Ishikawa (cell line): Measurements from ENCODE around the gene COL23A1.

ENCODE experiments used
- CEBPB ChIP-seq: IDR thresholded peaks from 2 replicates; pipeline ENCODE4 v1.6.1; 2012
- EP300 ChIP-seq: IDR thresholded peaks from 2 replicates; pipeline ENCODE4 v1.6.1; 2012; ENCODE audit warnings: borderline replicate concordance
- NFIC ChIP-seq: IDR thresholded peaks from 2 replicates; pipeline ENCODE4 v1.6.1; 2012
- RAD21 ChIP-seq: IDR thresholded peaks from 2 replicates; pipeline ENCODE4 v1.6.1; 2012; ENCODE audit warnings: low read depth
- TAF1 ChIP-seq: IDR thresholded peaks from 2 replicates; pipeline ENCODE4 v1.6.1; 2012; ENCODE audit warnings: low read depth, mild to moderate bottlenecking
- TCF12 ChIP-seq: IDR thresholded peaks from 2 replicates; pipeline ENCODE4 v1.6.1; 2012; ENCODE audit warnings: low read depth
- USF1 ChIP-seq: IDR thresholded peaks from 2 replicates; pipeline ENCODE4 v1.6.1; 2012
- YY1 ChIP-seq: IDR thresholded peaks from 2 replicates; pipeline ENCODE4 v1.6.1; 2012; ENCODE audit warnings: low read depth

DNA sequence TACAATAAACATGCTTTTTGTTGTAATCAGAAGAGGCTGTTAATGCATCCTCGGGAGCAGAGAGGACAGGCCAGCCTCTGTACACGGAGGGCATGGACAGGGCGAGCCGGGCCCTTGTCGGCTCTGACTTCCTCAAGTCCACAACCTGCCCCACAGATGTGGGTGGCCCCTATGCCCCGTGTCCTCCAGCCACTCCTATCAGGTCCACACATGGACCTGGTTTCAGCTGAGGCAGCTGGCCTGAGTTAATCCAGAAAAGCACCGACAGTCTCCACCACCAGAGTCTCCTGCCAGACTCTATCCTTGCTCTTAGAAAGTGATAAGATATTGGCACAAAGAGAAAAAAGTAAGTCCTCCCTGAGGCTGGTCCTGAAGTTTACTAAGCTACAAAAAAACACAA is 305.2 kb downstream of the COL23A1 start:
- no peak for TF ChIP-seq YY1
- no peak for TF ChIP-seq NFIC
- TF ChIP-seq RAD21: no peak
- TF ChIP-seq USF1: no peak
- no peak for TF ChIP-seq EP300
- no peak for TF ChIP-seq TCF12
- TF ChIP-seq TAF1: no peak
- TF ChIP-seq CEBPB: no peak
